NB4 (cell line): Measurements from ENCODE around the gene PDE4B.

Experiments
- DNase-seq: peaks from one replicate; pipeline ENCODE4 v3.0.0; 2010; ENCODE audit warnings: low read depth
- H3K4me3 ChIP-seq: one replicate; pipeline ENCODE4 v1.5.1; 2011; ENCODE audit warnings: mild to moderate bottlenecking, low read depth, low read length, moderate library complexity
- CTCF ChIP-seq: IDR thresholded peaks from one replicate; pipeline ENCODE4 v1.5.1; 2012; ENCODE audit warnings: low read depth, low read length
- MAX ChIP-seq: IDR thresholded peaks from 2 replicates; pipeline ENCODE4 v1.6.1; 2011; ENCODE audit warnings: low read depth, low read length
- MYC ChIP-seq: IDR thresholded peaks from 2 replicates; pipeline ENCODE4 v1.6.1; 2011; ENCODE audit warnings: low read depth, low read length
- POLR2A ChIP-seq: IDR thresholded peaks from 2 replicates; pipeline ENCODE4 v1.6.1; 2011; ENCODE audit warnings: mild to moderate bottlenecking; ENCODE audit not compliant: insufficient read length; ENCODE audit errors: extremely low read depth

PDE4B gene

GRCh38 chr1:66312271-66312990 lies 519.7 kb downstream of the PDE4B start:
- H3K4me3 ChIP-seq: no peak overlapping the region
- TF ChIP-seq POLR2A (no peak), CTCF (no peak), MYC (no peak), MAX (no peak)
- DNase-seq: no peak

- H3K4me3 ChIP-seq: no peak overlapping the region
- TF ChIP-seq POLR2A (no peak), MYC (no peak), MAX (no peak), CTCF (no peak)
- DNase-seq: no peak
These were observed 520.7 kb downstream of the PDE4B start for GRCh38 chr1:66313429-66313828.

- no peak overlapping the region for H3K4me3 ChIP-seq
- no peak for DNase-seq
- no peak for TF ChIP-seq POLR2A
- no peak for TF ChIP-seq CTCF
- TF ChIP-seq MYC: no peak
- TF ChIP-seq MAX: no peak
These were observed 523.0 kb downstream of the PDE4B start for GRCh38 chr1:66315671-66316070.

GRCh38 chr1:66316464-66317247 lies 524.0 kb downstream of the PDE4B start:
- no peak for TF ChIP-seq MAX
- no peak for TF ChIP-seq POLR2A
- TF ChIP-seq CTCF: no peak
- TF ChIP-seq MYC: no peak
- H3K4me3 ChIP-seq: no peak overlapping the region
- DNase-seq: no peak

GRCh38 chr1:66317248-66317515 lies 524.5 kb downstream of the PDE4B start:
- H3K4me3 ChIP-seq: no peak overlapping the region
- DNase-seq: no peak
- no peak for TF ChIP-seq CTCF
- no peak for TF ChIP-seq POLR2A
- TF ChIP-seq MAX: no peak
- TF ChIP-seq MYC: no peak
